GM23338 (cell line): ENCODE measurements around the gene IFNG-AS1. TPM values are rescaled to one million over a fixed set of nuclear protein-coding genes. Genes with fewer than 3 reads are reported as not detected.

Experiments used
- ATAC-seq: fragments of 200-7000 bp; cut with Tn5 transposase; 3 replicates; pipeline ENCODE4 v1.9.1; 2020
- DNase-seq: peaks from one replicate; pipeline ENCODE4 v3.0.0-alpha.2; 2015; ENCODE audit warnings: low spot score
- H2AFZ ChIP-seq: fragments of 200-600 bp; sonication (generic); 2 replicates; pipeline ENCODE4 v1.8.0; 2016; ENCODE audit warnings: antibody characterized with exemption, mild to moderate bottlenecking, moderate library complexity
- H3F3A ChIP-seq: fragments of 200-600 bp; sonication (generic); replicated peaks from 2 replicates; pipeline ENCODE4 v1.8.0; 2017; ENCODE audit warnings: antibody characterized with exemption, mixed run types, low read depth
- H3K27ac ChIP-seq: fragments of 200-600 bp; sonication (generic); 2 replicates; pipeline ENCODE4 v1.6.1; 2016; ENCODE audit warnings: low read depth
- H3K27me3 ChIP-seq: fragments of 200-600 bp; sonication (generic); 2 replicates; pipeline ENCODE4 v1.8.0; 2016; ENCODE audit warnings: mild to moderate bottlenecking, mixed run types, moderate library complexity; ENCODE audit not compliant: insufficient read depth
- H3K36me3 ChIP-seq: fragments of 200-600 bp; sonication (generic); 2 replicates; pipeline ENCODE4 v1.8.0; 2016; ENCODE audit warnings: mild to moderate bottlenecking; ENCODE audit not compliant: insufficient read depth
- H3K4me1 ChIP-seq: fragments of 200-600 bp; sonication (generic); 2 replicates; pipeline ENCODE4 v1.8.0; 2016; ENCODE audit warnings: mild to moderate bottlenecking, moderate library complexity; ENCODE audit not compliant: insufficient read depth
- H3K4me2 ChIP-seq: fragments of 200-600 bp; sonication (generic); 2 replicates; pipeline ENCODE4 v1.7.1; 2017; ENCODE audit warnings: mixed run types
- H3K4me3 ChIP-seq: fragments of 200-600 bp; sonication (generic); 2 replicates; pipeline ENCODE4 v1.6.1; 2016; ENCODE audit warnings: mixed run types
- H3K79me2 ChIP-seq: fragments of 200-600 bp; sonication (generic); replicated peaks from 2 replicates; pipeline ENCODE4 v1.8.0; 2017; ENCODE audit warnings: mild to moderate bottlenecking; ENCODE audit not compliant: insufficient read depth
- H3K9me2 ChIP-seq: fragments of 200-600 bp; sonication (generic); 2 replicates; pipeline ENCODE4 v1.8.0; 2017; ENCODE audit not compliant: insufficient read depth
- H4K20me1 ChIP-seq: fragments of 200-600 bp; sonication (generic); replicated peaks from 2 replicates; pipeline ENCODE4 v1.8.0; 2017; ENCODE audit warnings: mild to moderate bottlenecking; ENCODE audit not compliant: insufficient read depth
- H3K27ac Mint-ChIP-seq: 2 replicates; pipeline ENCODE4 v1.8.0; 2020; ENCODE audit warnings: inconsistent platforms, mild to moderate bottlenecking, moderate library complexity, mixed read lengths
- H3K27me3 Mint-ChIP-seq: 3 replicates; pipeline ENCODE4 v1.8.0; 2022; ENCODE audit warnings: low read depth, mild to moderate bottlenecking, moderate library complexity, mixed read lengths, inconsistent platforms; ENCODE audit not compliant: insufficient read depth, poor library complexity
- H3K36me3 Mint-ChIP-seq: 3 replicates; pipeline ENCODE4 v1.8.0; 2021; ENCODE audit warnings: low read depth, mild to moderate bottlenecking, inconsistent platforms, moderate library complexity, mixed read lengths
- H3K4me1 Mint-ChIP-seq: 3 replicates; pipeline ENCODE4 v1.8.0; 2020; ENCODE audit warnings: mild to moderate bottlenecking, inconsistent platforms, mixed read lengths
- H3K4me3 Mint-ChIP-seq: 3 replicates; pipeline ENCODE4 v1.8.0; 2021; ENCODE audit warnings: moderate library complexity, mild to moderate bottlenecking, inconsistent platforms, mixed read lengths
- H3K9me3 Mint-ChIP-seq: 3 replicates; pipeline ENCODE4 v1.8.0; 2020; ENCODE audit warnings: moderate library complexity, mild to moderate bottlenecking, inconsistent platforms, mixed read lengths
- CREB1 ChIP-seq: fragments of 250-450 bp; sonication (Bioruptor Pico); IDR thresholded peaks from 2 replicates; pipeline ENCODE4 v1.5.0; 2020; ENCODE audit warnings: low read depth, mild to moderate bottlenecking, moderate library complexity
- ETS1 ChIP-seq: IDR thresholded peaks from 2 replicates; pipeline ENCODE4 v1.6.1; 2016; ENCODE audit warnings: antibody characterized with exemption
- EZH2 ChIP-seq: fragments of 200-600 bp; sonication (generic); IDR thresholded peaks from one replicate; pipeline ENCODE4 v1.8.0; 2017; ENCODE audit warnings: antibody characterized with exemption, mild to moderate bottlenecking, low read depth; ENCODE audit not compliant: unreplicated experiment
- EZH2phosphoT487 ChIP-seq: fragments of 200-600 bp; sonication (generic); IDR thresholded peaks from one replicate; pipeline ENCODE4 v1.8.1; 2018; ENCODE audit warnings: antibody characterized with exemption; ENCODE audit not compliant: unreplicated experiment
- JUNB ChIP-seq: IDR thresholded peaks from one replicate; pipeline ENCODE4 v1.6.1; 2016; ENCODE audit warnings: antibody characterized with exemption; ENCODE audit not compliant: unreplicated experiment
- NANOG ChIP-seq: IDR thresholded peaks from 2 replicates; pipeline ENCODE4 v1.6.1; 2016; ENCODE audit warnings: antibody characterized with exemption, borderline replicate concordance
- POLR2AphosphoS5 ChIP-seq: IDR thresholded peaks from 2 replicates; pipeline ENCODE4 v1.6.1; 2016; ENCODE audit warnings: antibody characterized with exemption, low read depth
- STAT1 ChIP-seq: IDR thresholded peaks from one replicate; pipeline ENCODE4 v1.6.1; 2016; ENCODE audit warnings: antibody characterized with exemption; ENCODE audit not compliant: unreplicated experiment
- ZNF114 ChIP-seq: fragments of 250-450 bp; sonication (Bioruptor Pico); IDR thresholded peaks from 2 replicates; pipeline ENCODE4 v1.5.0; 2020; ENCODE audit warnings: mild to moderate bottlenecking, moderate library complexity
- ZNF331 ChIP-seq: fragments of 250-450 bp; sonication (Bioruptor Pico); IDR thresholded peaks from 2 replicates; pipeline ENCODE4 v1.5.0; 2020; ENCODE audit warnings: low read depth, mild to moderate bottlenecking, moderate library complexity
- polyA plus RNA-seq: library from polyadenylated mRNA; unstranded; fragments of >200 nt; fragmentation: Nextera tagmentation; extraction: Ambion mirVana; gene quantifications from 2 replicates; pipeline ENCODE4 v1.2.1, GENCODE V29; 2016
- total RNA-seq: library from RNA; depleted of rRNA; stranded (reverse); fragments of >200 nt; shearing (Covaris generic); gene quantifications from 2 replicates; pipeline ENCODE4 v1.2.3, GENCODE V29; 2014
- TF ChIP-seq, protein P1 (sequence below): fragments of 250-450 bp; sonication (Bioruptor Pico); IDR thresholded peaks from 2 replicates; pipeline ENCODE4 v1.5.0; 2020; ENCODE audit warnings: mild to moderate bottlenecking, moderate library complexity

IFNG-AS1 gene
- total and polyA plus RNA-seq, 2 experiments from 2014 or later = not detected

DNA sequence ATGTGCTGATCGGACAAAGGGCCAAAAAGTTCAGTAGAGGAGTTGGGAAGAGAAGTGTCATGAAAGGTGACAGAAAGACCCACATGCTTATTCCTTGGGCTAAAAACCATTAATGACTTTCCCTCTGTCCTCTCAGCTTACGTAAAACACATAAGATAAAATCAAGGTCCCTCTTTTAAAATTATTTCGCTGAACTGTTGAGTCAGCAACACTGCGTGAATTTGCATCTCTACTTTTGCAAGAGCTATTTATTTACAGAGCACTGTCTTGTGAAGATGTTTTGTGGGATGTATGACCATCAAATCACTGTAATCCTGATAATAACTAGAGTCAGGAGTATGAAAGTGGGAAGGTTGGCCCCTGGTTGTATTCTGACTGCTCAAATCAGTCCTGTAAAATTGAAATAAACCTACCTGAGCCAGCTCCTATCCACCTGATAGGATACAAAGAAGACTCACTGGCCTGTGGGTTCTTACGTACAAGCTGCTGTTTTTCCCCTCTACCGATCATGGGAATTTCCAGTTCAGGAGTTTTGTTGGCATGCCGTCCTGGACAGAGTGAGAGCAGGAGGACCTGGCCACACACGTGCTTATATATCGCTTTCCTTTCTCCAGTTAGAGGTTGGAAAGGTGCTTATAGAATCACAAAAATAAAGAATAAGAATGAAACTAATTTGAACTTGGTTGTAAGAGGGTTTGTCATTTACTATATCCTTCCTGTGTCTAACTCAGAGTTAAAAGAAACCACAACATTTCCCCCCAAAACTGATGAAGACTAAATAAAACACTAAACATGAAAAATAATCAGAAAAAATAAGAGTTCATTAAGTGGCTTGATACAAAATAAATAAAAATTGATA, 42.9 kb downstream of the IFNG-AS1 start:
- H3K4me2 ChIP-seq = no peak overlapping the region
- no peak overlapping the region for H3K4me3 Mint-ChIP-seq
- H3K4me3 ChIP-seq = no peak overlapping the region
- peak overlapping the region; percentile 72; the same call in 1 of the 2 replicates for H2AFZ ChIP-seq
- TF ChIP-seq, protein P1, sequence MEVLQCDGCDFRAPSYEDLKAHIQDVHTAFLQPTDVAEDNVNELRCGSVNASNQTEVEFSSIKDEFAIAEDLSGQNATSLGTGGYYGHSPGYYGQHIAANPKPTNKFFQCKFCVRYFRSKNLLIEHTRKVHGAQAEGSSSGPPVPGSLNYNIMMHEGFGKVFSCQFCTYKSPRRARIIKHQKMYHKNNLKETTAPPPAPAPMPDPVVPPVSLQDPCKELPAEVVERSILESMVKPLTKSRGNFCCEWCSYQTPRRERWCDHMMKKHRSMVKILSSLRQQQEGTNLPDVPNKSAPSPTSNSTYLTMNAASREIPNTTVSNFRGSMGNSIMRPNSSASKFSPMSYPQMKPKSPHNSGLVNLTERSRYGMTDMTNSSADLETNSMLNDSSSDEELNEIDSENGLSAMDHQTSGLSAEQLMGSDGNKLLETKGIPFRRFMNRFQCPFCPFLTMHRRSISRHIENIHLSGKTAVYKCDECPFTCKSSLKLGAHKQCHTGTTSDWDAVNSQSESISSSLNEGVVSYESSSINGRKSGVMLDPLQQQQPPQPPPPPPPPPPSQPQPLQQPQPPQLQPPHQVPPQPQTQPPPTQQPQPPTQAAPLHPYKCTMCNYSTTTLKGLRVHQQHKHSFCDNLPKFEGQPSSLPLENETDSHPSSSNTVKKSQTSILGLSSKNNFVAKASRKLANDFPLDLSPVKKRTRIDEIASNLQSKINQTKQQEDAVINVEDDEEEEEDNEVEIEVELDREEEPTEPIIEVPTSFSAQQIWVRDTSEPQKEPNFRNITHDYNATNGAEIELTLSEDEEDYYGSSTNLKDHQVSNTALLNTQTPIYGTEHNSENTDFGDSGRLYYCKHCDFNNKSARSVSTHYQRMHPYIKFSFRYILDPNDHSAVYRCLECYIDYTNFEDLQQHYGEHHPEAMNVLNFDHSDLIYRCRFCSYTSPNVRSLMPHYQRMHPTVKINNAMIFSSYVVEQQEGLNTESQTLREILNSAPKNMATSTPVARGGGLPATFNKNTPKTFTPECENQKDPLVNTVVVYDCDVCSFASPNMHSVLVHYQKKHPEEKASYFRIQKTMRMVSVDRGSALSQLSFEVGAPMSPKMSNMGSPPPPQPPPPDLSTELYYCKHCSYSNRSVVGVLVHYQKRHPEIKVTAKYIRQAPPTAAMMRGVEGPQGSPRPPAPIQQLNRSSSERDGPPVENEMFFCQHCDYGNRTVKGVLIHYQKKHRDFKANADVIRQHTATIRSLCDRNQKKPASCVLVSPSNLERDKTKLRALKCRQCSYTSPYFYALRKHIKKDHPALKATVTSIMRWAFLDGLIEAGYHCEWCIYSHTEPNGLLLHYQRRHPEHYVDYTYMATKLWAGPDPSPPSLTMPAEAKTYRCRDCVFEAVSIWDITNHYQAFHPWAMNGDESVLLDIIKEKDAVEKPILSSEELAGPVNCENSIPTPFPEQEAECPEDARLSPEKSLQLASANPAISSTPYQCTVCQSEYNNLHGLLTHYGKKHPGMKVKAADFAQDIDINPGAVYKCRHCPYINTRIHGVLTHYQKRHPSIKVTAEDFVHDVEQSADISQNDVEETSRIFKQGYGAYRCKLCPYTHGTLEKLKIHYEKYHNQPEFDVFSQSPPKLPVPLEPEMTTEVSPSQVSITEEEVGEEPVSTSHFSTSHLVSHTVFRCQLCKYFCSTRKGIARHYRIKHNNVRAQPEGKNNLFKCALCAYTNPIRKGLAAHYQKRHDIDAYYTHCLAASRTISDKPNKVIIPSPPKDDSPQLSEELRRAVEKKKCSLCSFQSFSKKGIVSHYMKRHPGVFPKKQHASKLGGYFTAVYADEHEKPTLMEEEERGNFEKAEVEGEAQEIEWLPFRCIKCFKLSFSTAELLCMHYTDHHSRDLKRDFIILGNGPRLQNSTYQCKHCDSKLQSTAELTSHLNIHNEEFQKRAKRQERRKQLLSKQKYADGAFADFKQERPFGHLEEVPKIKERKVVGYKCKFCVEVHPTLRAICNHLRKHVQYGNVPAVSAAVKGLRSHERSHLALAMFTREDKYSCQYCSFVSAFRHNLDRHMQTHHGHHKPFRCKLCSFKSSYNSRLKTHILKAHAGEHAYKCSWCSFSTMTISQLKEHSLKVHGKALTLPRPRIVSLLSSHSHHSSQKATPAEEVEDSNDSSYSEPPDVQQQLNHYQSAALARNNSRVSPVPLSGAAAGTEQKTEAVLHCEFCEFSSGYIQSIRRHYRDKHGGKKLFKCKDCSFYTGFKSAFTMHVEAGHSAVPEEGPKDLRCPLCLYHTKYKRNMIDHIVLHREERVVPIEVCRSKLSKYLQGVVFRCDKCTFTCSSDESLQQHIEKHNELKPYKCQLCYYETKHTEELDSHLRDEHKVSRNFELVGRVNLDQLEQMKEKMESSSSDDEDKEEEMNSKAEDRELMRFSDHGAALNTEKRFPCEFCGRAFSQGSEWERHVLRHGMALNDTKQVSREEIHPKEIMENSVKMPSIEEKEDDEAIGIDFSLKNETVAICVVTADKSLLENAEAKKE (CRISPR knock-in tag) = no peak
- no peaks in the 10 kb centered on the region for H3F3A ChIP-seq
- H3K27ac Mint-ChIP-seq = no peak overlapping the region
- H3K9me3 Mint-ChIP-seq = no peaks in the 10 kb centered on the region
- H3K27me3 Mint-ChIP-seq = no peaks in the 10 kb centered on the region
- H3K4me1 ChIP-seq = no peaks in the 10 kb centered on the region
- H3K36me3 ChIP-seq = no peaks in the 10 kb centered on the region
- DNase-seq = no peak
- no peak for ATAC-seq
- peaks cover 8% of the 10 kb centered on the region for H3K9me2 ChIP-seq
- no peaks in the 10 kb centered on the region for H3K27me3 ChIP-seq
- no peak overlapping the region for H3K27ac ChIP-seq
- H4K20me1 ChIP-seq = no peaks in the 10 kb centered on the region
- H3K4me1 Mint-ChIP-seq = no peaks in the 10 kb centered on the region
- no peaks in the 10 kb centered on the region for H3K36me3 Mint-ChIP-seq
- no peaks in the 10 kb centered on the region for H3K79me2 ChIP-seq

GRCh38 chr12:68034567-68034966, 45.3 kb downstream of the IFNG-AS1 start:
- no peaks in the 10 kb centered on the region for H4K20me1 ChIP-seq
- H3K27ac ChIP-seq = no peak overlapping the region
- no peaks in the 10 kb centered on the region for H3K27me3 Mint-ChIP-seq
- no peak overlapping the region for H3K4me3 ChIP-seq
- ATAC-seq (no peak), DNase-seq (no peak)
- no peaks in the 10 kb centered on the region for H3K9me3 Mint-ChIP-seq
- no peaks in the 10 kb centered on the region for H3K4me1 Mint-ChIP-seq
- H3K27me3 ChIP-seq = no peaks in the 10 kb centered on the region
- H3K9me2 ChIP-seq = peaks cover 8% of the 10 kb centered on the region
- H3K4me2 ChIP-seq = no peak overlapping the region
- H3K4me3 Mint-ChIP-seq = no peak overlapping the region
- no peaks in the 10 kb centered on the region for H3K4me1 ChIP-seq
- no peaks in the 10 kb centered on the region for H3K36me3 Mint-ChIP-seq
- H3K27ac Mint-ChIP-seq = no peak overlapping the region
- no peaks in the 10 kb centered on the region for H3K79me2 ChIP-seq
- no peaks in the 10 kb centered on the region for H3K36me3 ChIP-seq
- no peak overlapping the region for H2AFZ ChIP-seq
- H3F3A ChIP-seq = no peaks in the 10 kb centered on the region
- no peak for TF ChIP-seq POLR2AphosphoS5
- TF ChIP-seq ETS1 = no peak
- TF ChIP-seq NANOG = no peak
- no peak for TF ChIP-seq EZH2phosphoT487
- TF ChIP-seq ZNF114 (CRISPR knock-in tag) = no peak
- TF ChIP-seq JUNB = no peak
- TF ChIP-seq EZH2 = no peak
- TF ChIP-seq CREB1 (CRISPR knock-in tag) = no peak
- TF ChIP-seq STAT1 = no peak
- no peak for TF ChIP-seq ZNF331
